SU-DHL-6 (cell line): Measurements from ENCODE around the gene PDE6G.

Source experiments
- EZH2phosphoT487 ChIP-seq: fragments of 200-600 bp; sonication (generic), shearing (Covaris generic); conservative IDR thresholded peaks from 2 replicates; pipeline ENCODE4 v1.6.1; 2018; ENCODE audit warnings: mild to moderate bottlenecking, antibody characterized with exemption, low read length, moderate library complexity, mixed read lengths
- TF ChIP-seq, protein P1 (sequence below): fragments of 200-600 bp; sonication (generic); IDR thresholded peaks from one replicate; pipeline ENCODE4 v1.5.1; 2017; ENCODE audit warnings: antibody characterized with exemption, mild to moderate bottlenecking, low read length, moderate library complexity; ENCODE audit not compliant: insufficient read depth, poor library complexity, severe bottlenecking

DNA sequence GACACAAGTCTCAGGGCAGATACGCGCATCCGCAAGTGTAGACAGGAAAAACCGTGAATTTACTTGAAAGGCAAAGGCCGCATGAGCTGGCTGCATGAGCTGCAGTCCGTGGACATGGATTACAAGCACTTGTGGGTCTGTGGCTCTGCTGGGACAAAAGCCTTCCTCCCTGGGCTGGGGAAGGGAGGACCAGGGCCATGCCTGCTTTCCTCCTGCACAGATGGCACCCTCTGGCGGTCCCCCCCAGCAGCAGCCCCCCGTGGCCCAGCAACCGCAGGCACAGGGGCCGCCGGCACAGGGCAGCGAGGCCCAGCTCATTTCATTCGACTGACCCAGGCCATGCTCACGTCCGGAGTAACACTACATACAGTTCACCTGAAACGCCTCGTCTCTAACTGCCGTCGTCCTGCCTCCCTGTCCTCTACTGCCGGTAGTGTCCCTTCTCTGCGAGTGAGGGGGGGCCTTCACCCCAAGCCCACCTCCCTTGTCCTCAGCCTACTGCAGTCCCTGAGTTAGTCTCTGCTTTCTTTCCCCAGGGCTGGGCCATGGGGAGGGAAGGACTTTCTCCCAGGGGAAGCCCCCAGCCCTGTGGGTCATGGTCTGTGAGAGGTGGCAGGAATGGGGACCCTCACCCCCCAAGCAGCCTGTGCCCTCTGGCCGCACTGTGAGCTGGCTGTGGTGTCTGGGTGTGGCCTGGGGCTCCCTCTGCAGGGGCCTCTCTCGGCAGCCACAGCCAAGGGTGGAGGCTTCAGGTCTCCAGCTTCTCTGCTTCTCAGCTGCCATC lies 45.1 kb upstream of the PDE6G start:
- TF ChIP-seq, protein P1, sequence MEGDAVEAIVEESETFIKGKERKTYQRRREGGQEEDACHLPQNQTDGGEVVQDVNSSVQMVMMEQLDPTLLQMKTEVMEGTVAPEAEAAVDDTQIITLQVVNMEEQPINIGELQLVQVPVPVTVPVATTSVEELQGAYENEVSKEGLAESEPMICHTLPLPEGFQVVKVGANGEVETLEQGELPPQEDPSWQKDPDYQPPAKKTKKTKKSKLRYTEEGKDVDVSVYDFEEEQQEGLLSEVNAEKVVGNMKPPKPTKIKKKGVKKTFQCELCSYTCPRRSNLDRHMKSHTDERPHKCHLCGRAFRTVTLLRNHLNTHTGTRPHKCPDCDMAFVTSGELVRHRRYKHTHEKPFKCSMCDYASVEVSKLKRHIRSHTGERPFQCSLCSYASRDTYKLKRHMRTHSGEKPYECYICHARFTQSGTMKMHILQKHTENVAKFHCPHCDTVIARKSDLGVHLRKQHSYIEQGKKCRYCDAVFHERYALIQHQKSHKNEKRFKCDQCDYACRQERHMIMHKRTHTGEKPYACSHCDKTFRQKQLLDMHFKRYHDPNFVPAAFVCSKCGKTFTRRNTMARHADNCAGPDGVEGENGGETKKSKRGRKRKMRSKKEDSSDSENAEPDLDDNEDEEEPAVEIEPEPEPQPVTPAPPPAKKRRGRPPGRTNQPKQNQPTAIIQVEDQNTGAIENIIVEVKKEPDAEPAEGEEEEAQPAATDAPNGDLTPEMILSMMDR, result no peak
- TF ChIP-seq EZH2phosphoT487, result no peak
